ENCODE measurements around the gene GHSR. TPM values are rescaled to one million over a fixed set of nuclear protein-coding genes. Genes with fewer than 3 reads are reported as not detected.

Gene GHSR
- total RNA-seq, 4 donors from 2014 or later: not detected

GRCh38 chr3:172444821-172445220 is 3.4 kb downstream of the GHSR start:
- H3K4me1 ChIP-seq: peaks cover 6 to 25% (median 21%) of the 10 kb centered on the region in 4 donors
- WGBS: 86% methylated on average over 6 of the region's 6 CpGs
- intact Hi-C loops (cut with DNase I): no loop called here

GRCh38 chr3:172442606-172443005 is 5.7 kb downstream of the GHSR start:
- H3K27ac ChIP-seq (replicated peaks in 1 of 4): no peak overlapping the region
- no peaks in the 10 kb centered on the region for H3K36me3 ChIP-seq
- H3K27me3 ChIP-seq: peaks cover 0 to 26% (median 0%) of the 10 kb centered on the region in 4 donors
- no peak overlapping the region for H3K4me3 ChIP-seq
- no peaks in the 10 kb centered on the region for H3K9me3 ChIP-seq
- no peak for DNase-seq (ENCODE audit: extremely low spot score)
- no peak for TF ChIP-seq EP300 (IDR thresholded peaks at IDR 0.05)
- TF ChIP-seq CTCF (IDR thresholded peaks at IDR 0.05): no peak
- TF ChIP-seq POLR2AphosphoS5 (IDR thresholded peaks at IDR 0.05): no peak
- no peak for TF ChIP-seq POLR2A (IDR thresholded peaks at IDR 0.05; ENCODE audit: low read depth)
- WGBS: 91% methylated on average over 1 of the region's 1 CpG
- H3K4me1 ChIP-seq: peaks cover 0 to 3% (median 3%) of the 10 kb centered on the region in 4 donors
- intact Hi-C loops (cut with DNase I): no loop called here

More at GRCh38 chr3:172444821-172445220, 3.4 kb downstream of the GHSR start:
- Histone ChIP-seq H3K27ac (replicated peaks in 1 of 4) (no peak overlapping the region), H3K4me3 (no peak overlapping the region), H3K36me3 (no peaks in the 10 kb centered on the region), H3K9me3 (no peaks in the 10 kb centered on the region), H3K27me3 (peaks cover 0 to 48% (median 19%) of the 10 kb centered on the region in 4 donors)
- TF ChIP-seq POLR2AphosphoS5 (IDR thresholded peaks at IDR 0.05) (no peak), EP300 (IDR thresholded peaks at IDR 0.05) (no peak), CTCF (IDR thresholded peaks at IDR 0.05) (no peak), POLR2A (IDR thresholded peaks at IDR 0.05; ENCODE audit: low read depth) (no peak)
- no peak for DNase-seq (ENCODE audit: extremely low spot score)

- H3K27ac ChIP-seq (replicated peaks in 1 of 4): no peak overlapping the region
- H3K4me1 ChIP-seq: no peaks in the 10 kb centered on the region
- 72% methylated on average over 5 of the region's 5 CpGs for WGBS
- H3K4me3 ChIP-seq: no peak overlapping the region
- peaks cover 0 to 16% (median 0%) of the 10 kb centered on the region in 4 donors for H3K27me3 ChIP-seq
- intact Hi-C loops (cut with DNase I): no loop called here
- no peaks in the 10 kb centered on the region for H3K9me3 ChIP-seq
- DNase-seq (ENCODE audit: extremely low spot score): no peak
- H3K36me3 ChIP-seq: no peaks in the 10 kb centered on the region
- no peak for TF ChIP-seq POLR2AphosphoS5 (IDR thresholded peaks at IDR 0.05)
- TF ChIP-seq CTCF (IDR thresholded peaks at IDR 0.05): no peak
- no peak for TF ChIP-seq POLR2A (IDR thresholded peaks at IDR 0.05; ENCODE audit: low read depth)
- TF ChIP-seq EP300 (IDR thresholded peaks at IDR 0.05): no peak
Observed at GRCh38 chr3:172441581-172441980, 6.7 kb downstream of the GHSR start.

- 62% methylated on average over 4 of the region's 4 CpGs for WGBS
- intact Hi-C loops (cut with DNase I): no loop called here
- H3K36me3 ChIP-seq: no peaks in the 10 kb centered on the region
Observed at GRCh38 chr3:172438186-172438585, 10.1 kb downstream of the GHSR start.

More at GRCh38 chr3:172438186-172438585, 10.1 kb downstream of the GHSR start:
- TF ChIP-seq EP300 (IDR thresholded peaks at IDR 0.05): no peak
- no peak for TF ChIP-seq POLR2AphosphoS5 (IDR thresholded peaks at IDR 0.05)
- no peak for TF ChIP-seq CTCF (IDR thresholded peaks at IDR 0.05)
- no peak for TF ChIP-seq POLR2A (IDR thresholded peaks at IDR 0.05; ENCODE audit: low read depth)
- DNase-seq (ENCODE audit: extremely low spot score): no peak
- H3K27me3 ChIP-seq: peaks cover 0 to 10% (median 0%) of the 10 kb centered on the region in 4 donors
- H3K27ac ChIP-seq (replicated peaks in 1 of 4): no peak overlapping the region
- H3K4me3 ChIP-seq: no peak overlapping the region
- H3K9me3 ChIP-seq: peaks cover 0 to under 1% (median 0%) of the 10 kb centered on the region in 4 donors
- no peaks in the 10 kb centered on the region for H3K4me1 ChIP-seq
